Suppressor macrophage (primary cell): ENCODE results near the gene KLHL14.
"Not testable (repeated sequence)": the region's sequence is repeated elsewhere in the genome, so short reads cannot be mapped to it uniquely, and the experiment has no call there.

ENCODE experiments used
- DNase-seq, 4 experiments: peaks; one replicate each; pipeline ENCODE4 v3.0.0-alpha.2; 2020 to 2022
- total RNA-seq, 17 experiments: gene quantifications; one replicate each; lab custom pipeline; 2026; ENCODE audit warnings: mixed read lengths in 6 of 17, inconsistent platforms in 3 of 17; lab: John Stamatoyannopoulos, UW

Gene KLHL14
- total RNA-seq, result 0 to 4.6 (median 0) reads per million in 17 experiments

- DNase-seq, result no peak
Observed at GRCh38 chr18:32772581-32773381, at the start of gene KLHL14. Gene KLHL14, minus strand, starts transcription at chr18:32773023. Its CDS starts 2,432 bp downstream, at chr18:32770591.

GRCh38 chr18:32822197-32822596, 49.4 kb upstream of the KLHL14 start:
- no peak for DNase-seq

GRCh38 chr18:32815881-32816280, 43.1 kb upstream of the KLHL14 start:
- no peak for DNase-seq

GRCh38 chr18:32812342-32812741, 39.5 kb upstream of the KLHL14 start:
- DNase-seq, result no peak

- DNase-seq, result no peak
Observed at GRCh38 chr18:32810314-32810713, 37.5 kb upstream of the KLHL14 start.

GRCh38 chr18:32805354-32805753, 32.5 kb upstream of the KLHL14 start:
- no peak for DNase-seq

GRCh38 chr18:32804134-32804888, 31.5 kb upstream of the KLHL14 start:
- DNase-seq, result no peak

GRCh38 chr18:32803568-32803967, 30.7 kb upstream of the KLHL14 start:
- DNase-seq, result no peak

GRCh38 chr18:32802591-32803451, 30.0 kb upstream of the KLHL14 start:
- DNase-seq, result no peak

GRCh38 chr18:32801228-32801627, 28.4 kb upstream of the KLHL14 start:
- DNase-seq, result no peak

- DNase-seq, result no peak
Observed at GRCh38 chr18:32798209-32798960, 25.6 kb upstream of the KLHL14 start.

- DNase-seq, result not testable (repeated sequence)
Observed at GRCh38 chr18:32794667-32795066, 21.8 kb upstream of the KLHL14 start.

GRCh38 chr18:32779010-32779409, 6.2 kb upstream of the KLHL14 start:
- no peak for DNase-seq

- DNase-seq, result no peak
Observed at GRCh38 chr18:32777049-32777448, 4.2 kb upstream of the KLHL14 start.

- no peak for DNase-seq
Observed at GRCh38 chr18:32776561-32776960, 3.7 kb upstream of the KLHL14 start.

- no peak for DNase-seq
Observed at GRCh38 chr18:32775628-32776027, 2.8 kb upstream of the KLHL14 start.

GRCh38 chr18:32773382-32773712, 524 bp upstream of the KLHL14 start:
- DNase-seq, result no peak

- DNase-seq, result no peak
Observed at GRCh38 chr18:32771871-32772580, 797 bp downstream of the KLHL14 start.

- DNase-seq, result no peak
Observed at GRCh38 chr18:32771169-32771751, 1.6 kb downstream of the KLHL14 start.

GRCh38 chr18:32770666-32771168, 2.1 kb downstream of the KLHL14 start:
- no peak for DNase-seq
